Erythroblast (primary cell): Measurements from ENCODE around the gene ZSWIM7.

Experiments used
- GATA1 ChIP-seq: IDR thresholded peaks from 2 replicates; pipeline ENCODE4 v1.6.1; 2011; ENCODE audit warnings: low read depth, mild to moderate bottlenecking, control low read depth, low read length, moderate library complexity
- POLR2A ChIP-seq: IDR thresholded peaks from 2 replicates; pipeline ENCODE4 v1.6.1; 2011; ENCODE audit warnings: mild to moderate bottlenecking, low read length

DNA sequence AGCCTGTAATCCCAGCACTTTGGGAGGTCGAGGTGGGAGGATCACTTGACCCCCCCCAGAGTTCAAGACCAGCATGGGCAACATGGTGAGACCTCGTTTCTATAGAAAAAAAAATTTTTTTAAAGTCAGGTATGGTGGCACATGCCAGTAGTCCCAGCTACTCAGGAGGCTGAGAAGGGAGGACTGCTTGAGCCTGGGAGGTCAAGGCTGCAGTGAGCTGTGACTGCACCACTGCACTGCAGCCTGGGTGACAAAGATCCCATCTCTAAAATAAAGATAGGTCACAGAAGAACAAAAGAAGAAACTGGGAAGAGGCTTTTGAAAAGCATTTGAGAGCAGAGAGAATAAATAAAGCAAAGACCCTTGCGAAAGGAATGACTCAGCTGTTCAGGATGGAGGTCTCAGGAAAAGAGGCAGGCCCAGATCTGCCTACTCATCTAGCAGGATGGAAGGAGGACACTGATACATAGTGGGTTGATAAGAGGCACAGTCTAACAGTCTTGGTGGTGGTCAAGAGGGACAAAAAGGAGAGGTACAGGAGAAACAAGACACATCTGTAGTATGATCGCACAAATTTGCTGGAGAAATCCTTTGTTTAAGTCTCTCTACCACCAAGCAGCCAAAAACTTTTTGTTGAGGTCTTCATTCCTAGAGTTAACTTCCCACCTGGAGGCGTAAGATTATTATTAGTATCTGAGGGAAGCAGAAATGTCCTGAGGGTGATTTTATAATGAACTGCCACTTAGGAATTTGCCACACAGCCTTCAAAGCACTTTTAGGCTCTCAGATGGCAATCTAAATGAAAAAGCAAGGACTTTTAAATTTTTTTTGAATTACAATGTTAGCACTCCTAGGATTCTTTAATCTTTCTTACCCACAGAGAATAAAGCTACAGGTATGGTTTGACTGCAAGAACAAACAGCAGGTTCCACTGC lies 17.6 kb downstream of the ZSWIM7 start:
- TF ChIP-seq POLR2A (no peak), GATA1 (no peak)
